Central memory CD4-positive, alpha-beta T cell (primary cell): ENCODE data around the gene DLAT.
"Not testable (repeated sequence)": the region's sequence is repeated elsewhere in the genome, so short reads cannot be mapped to it uniquely, and the experiment has no call there.

ENCODE experiments used
- DNase-seq: peaks from one replicate; pipeline ENCODE4 v3.0.0; 2022

The DLAT gene

DNA sequence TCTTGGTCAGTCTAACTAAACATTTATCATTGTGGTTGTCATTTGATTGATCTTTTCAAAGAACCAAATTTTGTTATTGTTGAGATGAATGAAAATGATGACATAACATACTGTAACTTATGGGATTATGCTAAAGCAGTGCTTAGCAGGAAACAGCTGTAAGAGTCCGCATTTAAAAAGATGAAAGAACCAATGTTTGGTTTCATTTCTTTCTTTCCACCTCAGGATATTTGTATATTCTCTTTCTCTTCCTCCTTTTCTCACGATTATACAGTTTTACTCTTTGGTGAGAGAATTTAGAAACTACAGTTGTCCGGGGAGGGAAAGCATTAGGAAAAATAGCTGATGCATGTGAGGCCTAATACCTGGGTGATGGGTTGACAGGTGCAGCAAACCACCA, 25.5 kb downstream of the DLAT start:
- no peak for DNase-seq

DNA sequence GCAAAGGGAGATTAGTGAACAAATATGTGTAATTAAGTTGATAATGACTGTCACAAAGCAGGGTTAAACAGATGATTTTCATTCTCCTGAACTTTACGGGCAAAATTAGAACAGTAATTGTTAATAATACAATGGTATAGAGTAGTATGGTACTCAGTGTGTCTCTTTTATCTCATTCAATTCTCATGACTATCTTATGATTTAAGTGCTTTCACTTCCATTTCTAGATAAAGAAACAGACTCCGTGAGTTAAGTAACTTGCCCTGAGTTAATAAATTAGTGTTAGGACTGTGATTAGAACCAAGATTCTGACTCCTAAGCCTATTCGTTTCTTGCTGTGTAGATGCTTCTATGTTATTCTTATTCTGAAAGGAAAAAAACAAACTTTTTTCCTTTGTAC, 26.6 kb downstream of the DLAT start:
- no peak for DNase-seq

DNA sequence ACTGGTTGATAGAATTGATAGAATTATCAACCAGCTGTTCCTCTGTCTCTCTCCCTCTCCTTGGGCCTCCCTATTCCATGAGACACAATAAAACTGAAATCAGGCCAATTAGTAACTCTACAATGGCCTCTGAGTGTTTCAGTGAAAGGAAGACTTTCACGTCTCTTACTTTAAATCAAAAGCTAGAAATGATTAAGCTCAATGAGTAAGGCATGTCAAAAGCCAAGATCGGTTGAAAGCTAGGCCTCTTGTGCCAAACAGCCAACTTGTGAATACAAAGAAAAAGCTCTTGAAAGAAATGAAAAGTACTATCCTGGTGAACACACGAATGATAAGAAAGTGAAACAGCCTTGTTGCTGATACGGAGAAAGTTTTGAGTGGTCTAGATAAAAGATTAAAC, 32.0 kb downstream of the DLAT start:
- no peak for DNase-seq

DNA sequence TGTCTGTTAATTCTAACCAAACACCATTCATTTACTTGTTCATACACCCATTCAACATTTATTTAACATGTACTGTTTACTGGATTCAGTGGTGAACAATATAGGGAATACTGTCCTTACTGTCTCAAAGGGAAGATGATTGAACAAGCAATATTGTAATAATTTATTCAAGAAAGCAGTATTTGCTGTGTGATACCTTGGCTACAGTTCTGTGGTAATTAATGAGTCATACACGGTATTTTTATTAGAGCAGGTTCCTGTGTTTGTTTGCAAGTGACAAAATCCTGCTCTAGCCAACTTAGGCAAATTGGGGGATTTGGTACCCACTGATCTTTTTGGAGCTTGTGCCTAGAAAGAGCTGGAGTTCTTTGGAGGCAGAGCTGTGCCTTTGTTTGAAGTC, 32.9 kb downstream of the DLAT start:
- no peak for DNase-seq

DNA sequence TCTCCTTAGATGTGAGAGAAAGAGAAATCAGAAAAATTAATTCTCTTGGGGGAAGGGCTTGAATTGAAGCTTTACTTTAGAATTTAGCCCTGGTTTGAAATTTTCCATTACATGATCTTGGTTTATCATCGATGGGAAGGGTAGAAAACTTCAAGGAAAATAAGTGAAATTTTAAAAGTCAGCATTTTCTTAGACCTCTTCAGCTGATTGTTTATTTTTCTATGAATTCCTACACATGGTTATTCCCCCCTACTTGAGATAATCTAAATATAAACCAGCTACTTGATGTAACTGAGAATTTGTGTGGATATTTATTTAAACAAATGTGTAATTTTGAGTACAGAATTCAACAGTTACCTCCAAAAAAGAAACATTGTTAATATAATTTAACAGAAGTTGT, 37.7 kb downstream of the DLAT start:
- no peak for DNase-seq

DNA sequence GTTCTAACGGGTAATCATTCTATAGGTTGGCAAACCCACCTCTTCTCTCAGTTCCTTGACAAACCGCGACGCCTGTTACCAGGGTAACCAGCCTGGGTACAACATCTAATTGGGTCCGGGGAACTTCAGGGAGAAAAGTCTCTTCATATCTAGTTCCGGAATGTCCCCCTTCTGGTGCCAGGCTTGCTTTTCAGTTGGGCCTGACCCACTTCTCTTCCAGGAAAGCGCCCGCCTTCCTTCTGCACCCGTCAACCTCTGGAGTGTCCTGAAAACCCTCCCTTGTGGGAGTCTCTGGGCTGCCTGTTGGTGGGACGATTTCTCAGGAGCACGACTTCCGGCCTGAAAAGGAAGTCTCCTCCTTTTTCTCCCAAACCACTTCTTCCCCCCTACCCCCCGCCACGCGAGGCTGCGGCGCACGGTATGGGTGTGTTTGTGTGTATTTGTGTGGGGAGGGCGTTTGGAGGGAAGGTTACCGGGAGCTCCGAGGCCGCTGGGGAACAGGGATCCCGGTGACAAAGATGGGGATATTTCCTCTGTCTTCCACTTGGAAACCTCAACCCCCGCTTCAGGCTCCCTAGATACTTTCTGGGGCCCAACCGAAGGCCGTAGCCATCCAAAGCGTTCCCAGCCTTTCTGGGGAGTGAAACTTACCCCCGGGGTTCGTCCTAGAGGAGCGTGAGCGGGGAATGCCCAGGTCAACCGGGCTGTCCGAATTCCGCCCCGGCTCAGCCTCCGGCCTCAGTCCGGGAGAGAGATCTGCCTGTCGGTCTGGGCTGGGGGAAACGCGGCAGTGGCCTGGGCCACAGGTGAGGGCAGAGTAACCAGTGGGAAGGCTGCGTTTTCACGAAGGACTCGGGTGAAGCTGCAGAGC, 49.0 kb downstream of the DLAT start, which contains the start of the genes NKAPD1 and PIH1D2:
TSS of gene NKAPD1 (plus strand) at position 359 of the 871 bp plus-strand sequence. CDS start 1,276 bp downstream, outside the sequence.
TSS of gene PIH1D2 (minus strand) at position 77 of the 871 bp plus-strand sequence. CDS start 843 bp downstream, outside the sequence.
- DNase-seq, result peak; percentile 85

DNA sequence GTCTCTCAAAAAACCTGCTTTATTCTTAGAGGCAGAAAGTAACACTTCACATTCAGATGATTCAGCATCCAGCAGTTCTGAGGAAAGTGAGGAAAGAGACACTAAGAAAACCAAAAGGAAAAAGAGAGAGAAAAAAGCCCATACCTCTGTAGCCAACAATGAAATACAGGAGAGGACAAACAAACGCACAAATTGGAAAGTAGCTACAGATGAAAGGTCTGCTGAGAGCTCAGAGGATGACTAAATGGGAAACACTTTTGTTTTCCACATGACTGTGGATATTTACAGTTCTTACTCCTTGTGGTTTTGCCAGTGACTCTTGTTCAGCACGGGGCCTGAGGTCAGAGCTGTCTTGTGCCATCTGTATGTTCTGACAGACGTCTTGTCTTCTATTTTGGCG, 57.5 kb downstream of the DLAT start:
- DNase-seq, result no peak

DNA sequence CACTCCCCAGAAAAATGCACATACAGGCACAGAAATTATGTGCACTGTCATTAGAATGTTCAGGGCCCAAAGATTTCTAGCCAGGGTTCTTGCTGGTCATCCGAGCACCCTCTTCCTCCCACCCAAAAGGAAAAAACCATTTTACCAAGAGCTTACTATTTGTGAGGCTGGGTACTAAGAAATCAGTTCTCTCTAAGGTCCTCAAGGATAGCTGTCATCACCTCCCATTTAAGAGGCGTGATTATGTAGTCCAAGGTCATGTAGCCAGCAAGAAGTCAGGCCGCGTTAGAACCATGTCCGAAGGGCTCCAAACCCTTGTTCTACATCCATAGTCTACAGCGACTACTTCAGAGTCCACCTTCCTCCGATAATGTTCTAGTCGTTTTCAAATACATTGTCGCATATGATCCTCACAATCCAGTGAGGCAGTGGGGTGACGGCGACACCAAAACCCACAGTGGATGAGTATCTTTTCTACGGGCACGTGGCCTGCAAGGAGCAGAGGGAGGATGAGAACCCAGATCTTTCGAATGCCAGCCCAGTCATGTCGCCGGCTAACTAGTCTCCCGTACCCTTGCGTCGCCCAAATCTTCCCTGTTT, 60.7 kb downstream of the DLAT start:
- DNase-seq, result no peak

DNA sequence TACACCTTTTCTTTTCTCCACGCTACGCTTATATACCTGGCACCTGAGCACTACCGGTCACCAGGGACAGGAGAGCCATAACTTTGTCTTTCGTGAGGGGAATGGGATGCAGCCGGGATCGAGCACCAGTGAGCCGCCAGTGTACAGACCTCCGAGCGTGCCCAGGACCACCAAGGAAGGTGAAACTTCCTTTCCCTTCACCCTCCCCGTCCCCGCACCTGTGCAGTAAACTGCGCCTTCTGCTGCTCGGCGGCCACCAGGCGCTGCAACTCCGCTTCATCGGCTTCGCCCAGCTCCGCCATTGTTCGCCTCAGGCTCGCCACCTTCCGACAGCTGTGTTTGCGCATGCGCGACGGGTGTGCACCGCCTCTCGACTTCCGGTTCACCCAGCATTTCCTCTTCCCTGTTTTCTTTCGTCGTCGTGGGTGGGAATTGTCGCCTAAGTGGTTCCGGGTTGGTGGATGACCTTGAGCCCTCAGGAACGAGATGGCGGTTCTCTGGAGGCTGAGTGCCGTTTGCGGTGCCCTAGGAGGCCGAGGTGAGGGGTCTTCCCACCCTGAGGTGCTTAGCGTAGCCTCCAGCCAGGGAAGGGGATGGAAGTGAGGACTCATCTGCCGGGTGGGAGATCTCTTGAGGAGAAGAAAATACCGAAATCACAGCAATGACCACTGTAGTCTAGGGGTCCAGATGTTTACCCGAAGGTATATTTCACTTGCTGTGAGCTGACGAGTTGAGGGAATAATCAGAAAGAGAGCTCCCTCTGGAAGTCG, 61.4 kb downstream of the DLAT start, which contains the start of the genes SDHD and TIMM8B:
TSS of gene SDHD (plus strand) at position 452 of the 770 bp plus-strand sequence. CDS start at position 487, 35 bp downstream.
TSS of gene TIMM8B (minus strand) at position 335 of the 770 bp plus-strand sequence. CDS start at position 302, 33 bp downstream.
- peak; percentile 98 for DNase-seq

DNA sequence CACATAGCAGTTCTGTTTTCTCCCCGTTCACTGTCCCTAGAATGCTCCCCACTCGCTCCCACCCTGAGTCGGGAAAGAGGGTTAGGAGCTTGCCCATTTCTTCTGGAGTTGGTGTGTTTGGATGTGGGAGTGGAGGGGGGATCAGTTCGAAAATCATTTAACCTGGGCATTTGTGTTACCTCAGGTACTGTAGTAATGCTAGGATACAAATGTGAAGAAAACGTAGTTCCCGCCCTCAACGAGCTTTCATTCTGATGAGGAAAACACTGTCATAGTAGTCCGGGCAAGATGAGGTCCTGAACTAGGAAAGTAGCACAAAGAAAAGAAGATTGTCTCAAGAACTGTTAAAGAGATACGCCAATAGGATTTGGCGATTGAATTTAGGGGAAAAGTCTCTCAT, 62.0 kb downstream of the DLAT start:
- no peak for DNase-seq

DNA sequence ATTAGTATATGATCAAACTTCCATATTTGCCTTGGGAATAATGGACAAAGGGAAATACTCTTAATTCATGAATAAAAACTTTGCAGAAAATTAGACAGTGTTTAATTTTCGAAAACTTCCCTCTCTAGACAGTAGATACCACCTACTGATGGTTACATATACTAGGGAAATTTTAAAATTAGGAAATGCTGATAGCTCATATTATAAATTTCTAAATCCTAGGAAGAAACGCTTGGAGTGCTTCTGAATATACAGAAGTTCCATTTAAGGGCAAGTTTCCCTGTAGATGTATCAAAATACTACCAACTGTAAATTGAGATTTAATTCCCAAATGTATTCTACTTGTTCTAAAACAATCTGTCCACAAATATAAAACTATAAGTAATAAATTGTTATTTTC, 70.1 kb downstream of the DLAT start:
- not testable (repeated sequence) for DNase-seq

DNA sequence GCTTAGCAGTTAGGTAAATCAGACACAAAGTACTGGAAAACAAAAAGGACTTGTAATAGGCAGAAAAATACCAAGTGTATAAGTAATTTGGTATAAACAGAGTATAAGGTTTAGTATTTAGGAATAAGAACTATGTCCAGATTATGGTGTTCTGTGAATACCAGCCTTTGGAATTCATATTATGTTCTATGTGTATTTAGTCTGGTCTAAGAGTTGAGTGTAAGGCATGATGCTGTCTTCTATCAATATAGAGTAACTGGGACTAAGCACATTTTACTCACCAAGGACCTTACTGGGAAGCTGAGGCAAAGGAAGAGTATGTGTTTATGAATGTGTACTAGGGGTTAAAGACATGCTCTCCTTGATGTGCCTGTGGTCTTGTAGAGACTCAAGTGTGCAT, 71.0 kb downstream of the DLAT start:
- no peak for DNase-seq

DNA sequence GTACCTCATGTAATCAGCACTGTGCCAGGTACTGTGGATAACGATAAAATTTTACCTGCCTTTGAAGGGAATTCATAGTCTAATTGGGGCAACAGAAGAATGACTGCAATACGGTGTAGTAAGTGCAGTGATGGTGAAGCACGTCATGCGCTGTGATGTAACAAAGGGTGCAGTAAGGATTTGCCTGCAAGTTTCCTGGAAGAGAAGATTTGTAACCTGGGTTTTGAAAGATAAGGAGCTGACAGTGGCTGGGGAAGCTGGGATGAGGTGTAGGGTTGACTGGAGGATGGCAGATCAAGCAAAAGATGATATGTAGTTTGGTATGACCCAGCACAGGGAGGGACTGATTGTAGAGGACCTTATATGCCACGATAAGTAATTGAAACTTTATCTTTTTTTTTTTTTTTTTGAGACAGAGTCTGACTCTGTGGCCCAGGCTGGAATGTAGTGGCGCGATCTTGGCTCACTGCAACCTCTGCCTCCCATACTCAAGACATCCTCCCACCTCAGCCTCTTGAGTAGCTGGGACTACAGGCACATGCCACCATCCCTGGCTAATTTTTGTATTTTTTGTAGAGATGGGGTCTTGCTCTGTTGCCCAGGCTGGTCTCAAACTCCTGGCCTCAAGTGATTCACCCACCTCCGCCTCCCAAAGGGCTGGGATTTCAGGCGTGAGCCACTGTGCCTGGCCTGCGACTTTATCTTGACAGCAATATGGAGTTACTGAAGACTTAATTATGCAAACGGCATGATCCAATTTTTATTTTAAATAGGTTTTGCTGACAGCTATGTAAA, 72.7 kb downstream of the DLAT start:
- DNase-seq, result no peak

DNA sequence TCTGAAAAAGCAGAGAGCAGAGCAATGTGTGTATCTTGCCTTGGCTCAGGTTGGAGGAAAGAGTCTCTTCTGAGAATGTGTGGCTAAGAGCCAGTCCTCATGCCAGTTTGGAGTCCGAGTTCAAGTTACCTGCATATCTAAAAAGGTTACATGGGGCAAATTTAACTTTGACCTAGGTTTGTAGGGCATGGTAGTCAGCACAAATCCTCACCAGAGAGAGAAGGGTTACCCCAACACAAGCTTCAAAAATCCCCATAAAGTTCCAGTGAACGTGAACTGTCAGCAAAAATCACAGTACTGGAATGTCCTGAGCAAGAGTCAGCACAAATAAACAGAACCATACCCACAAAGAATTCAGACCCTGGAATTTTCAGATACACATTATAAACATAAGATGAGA, 75.3 kb downstream of the DLAT start:
- DNase-seq, result no peak

DNA sequence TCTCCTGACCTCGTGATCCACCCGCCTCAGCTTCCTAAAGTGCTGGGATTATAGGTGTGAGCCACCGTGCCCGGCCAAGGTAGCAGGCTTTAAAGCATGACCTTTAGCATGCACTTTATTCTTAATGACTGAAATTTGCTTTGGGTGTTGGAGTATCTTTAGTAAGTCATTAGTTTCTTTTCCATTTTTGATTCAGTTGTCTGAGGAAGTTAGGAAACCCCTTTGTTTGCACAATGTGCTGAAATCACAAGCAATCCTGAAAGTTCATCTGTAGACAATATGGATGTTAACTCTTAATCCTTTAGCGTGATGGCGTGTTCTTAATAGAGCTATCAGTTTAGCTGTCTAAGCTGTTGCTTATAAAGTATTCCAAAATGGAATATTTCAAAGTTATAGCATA, 78.2 kb downstream of the DLAT start:
- DNase-seq, result no peak

DNA sequence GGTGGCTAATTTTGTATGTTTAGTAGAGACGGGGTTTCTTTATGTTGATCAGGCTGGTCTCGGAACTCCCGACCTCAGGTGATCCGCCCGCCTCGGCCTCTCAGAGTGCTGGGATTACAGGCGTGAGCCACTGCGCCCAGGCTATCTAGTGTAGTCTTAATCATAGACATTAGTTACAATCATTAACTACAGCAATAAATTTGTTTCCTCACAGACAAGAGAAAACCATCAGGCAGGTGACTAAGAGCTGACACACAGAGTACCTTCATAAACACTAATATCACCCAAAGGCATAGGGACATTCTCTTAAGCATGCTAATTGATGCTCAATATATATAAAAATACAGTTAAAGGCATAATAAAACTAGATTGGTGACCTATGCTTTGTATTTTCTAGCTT, 80.9 kb downstream of the DLAT start:
- DNase-seq, result no peak
